ENCODE measurements around the gene ADD3.

The ADD3 gene

GRCh38 chr10:110002801-110003523, 4.8 kb upstream of the ADD3 start:
- DNase-seq (ENCODE audit: low spot score), result no peak

- peak; percentile 41 for DNase-seq (ENCODE audit: low spot score)
These were observed 4.3 kb upstream of the ADD3 start for GRCh38 chr10:110003524-110003885.

GRCh38 chr10:110005719-110006118, 2.1 kb upstream of the ADD3 start:
- DNase-seq (ENCODE audit: low spot score), result peak; percentile 69

- DNase-seq (ENCODE audit: low spot score), result peak; percentile 62
These were observed 1.2 kb upstream of the ADD3 start for GRCh38 chr10:110006358-110007160.

GRCh38 chr10:110007161-110007700, 553 bp upstream of the ADD3 start:
- DNase-seq (ENCODE audit: low spot score), result no peak

GRCh38 chr10:110008518-110009339, 945 bp downstream of the ADD3 start:
- peak; percentile 71 for DNase-seq (ENCODE audit: low spot score)

GRCh38 chr10:110009736-110010475, 2.1 kb downstream of the ADD3 start:
- no peak for DNase-seq (ENCODE audit: low spot score)

- DNase-seq (ENCODE audit: low spot score), result no peak
These were observed 2.9 kb downstream of the ADD3 start for GRCh38 chr10:110010486-110011378.

GRCh38 chr10:110011681-110012080, 3.9 kb downstream of the ADD3 start:
- no peak for DNase-seq (ENCODE audit: low spot score)

- no peak for DNase-seq (ENCODE audit: low spot score)
These were observed 6.0 kb downstream of the ADD3 start for GRCh38 chr10:110013630-110014293.

- DNase-seq (ENCODE audit: low spot score), result peak; percentile 79
These were observed 8.3 kb downstream of the ADD3 start for GRCh38 chr10:110016039-110016438.

- DNase-seq (ENCODE audit: low spot score), result no peak
These were observed 9.3 kb downstream of the ADD3 start for GRCh38 chr10:110017052-110017451.

GRCh38 chr10:110017907-110018306, 10.1 kb downstream of the ADD3 start:
- no peak for DNase-seq (ENCODE audit: low spot score)

GRCh38 chr10:110020265-110020664, 12.5 kb downstream of the ADD3 start:
- DNase-seq (ENCODE audit: low spot score), result no peak

GRCh38 chr10:110022716-110023504, 15.1 kb downstream of the ADD3 start:
- DNase-seq (ENCODE audit: low spot score), result no peak

GRCh38 chr10:110023785-110024465, 16.1 kb downstream of the ADD3 start:
- DNase-seq (ENCODE audit: low spot score), result no peak

- DNase-seq (ENCODE audit: low spot score), result no peak
These were observed 21.7 kb downstream of the ADD3 start for GRCh38 chr10:110029450-110029849.
